A673 (cell line): ENCODE data around the gene TMEM14A. TPM values are rescaled to one million over a fixed set of nuclear protein-coding genes. Genes with fewer than 3 reads are reported as not detected.

ENCODE experiments used
- BruUV-seq: library from RNA; stranded (reverse); fragments of 400-500 nt; replicated peaks from 2 replicates; lab custom pipeline; 2021; lab: Mats Ljungman, UMichigan
- CTCF ChIA-PET: fragments of 300-600 bp; sonication (Branson Sonifier 250); formaldehyde crosslinking; loops from one replicate; lab custom pipeline; 2022; ENCODE audit warnings: antibody characterized with exemption; lab: Charles Lee
- POLR2A ChIA-PET: fragments of 300-600 bp; sonication (Branson Sonifier 250); formaldehyde crosslinking; loops from one replicate; lab custom pipeline; 2022; ENCODE audit warnings: antibody characterized with exemption; ENCODE audit not compliant: low non-redundant PET; lab: Charles Lee
- DNase-seq: peaks from one replicate; pipeline ENCODE4 v3.0.0-alpha.2; 2015; ENCODE audit warnings: low spot score
- H3K27ac ChIP-seq: fragments of 200-600 bp; sonication (generic); 2 replicates; pipeline ENCODE4 v1.5.1; 2016; ENCODE audit warnings: mixed run types, low read depth, mild to moderate bottlenecking, mixed read lengths, antibody characterized with exemption, low read length; ENCODE audit not compliant: poor library complexity, severe bottlenecking
- H3K27me3 ChIP-seq: fragments of 200-600 bp; sonication (generic); replicated peaks from 2 replicates; pipeline ENCODE4 v1.6.1; 2017; ENCODE audit warnings: mixed run types, low read depth, mild to moderate bottlenecking, mixed read lengths, antibody characterized with exemption, low read length; ENCODE audit not compliant: insufficient read depth, poor library complexity
- H3K36me3 ChIP-seq: fragments of 200-600 bp; sonication (generic); 2 replicates; pipeline ENCODE4 v1.6.1; 2016; ENCODE audit warnings: mixed run types, mild to moderate bottlenecking, mixed read lengths, antibody characterized with exemption, low read length; ENCODE audit not compliant: insufficient read depth, poor library complexity, severe bottlenecking
- H3K4me1 ChIP-seq: fragments of 200-600 bp; sonication (generic); 2 replicates; pipeline ENCODE4 v1.6.1; 2017; ENCODE audit warnings: mixed run types, mild to moderate bottlenecking, mixed read lengths, antibody characterized with exemption, low read length; ENCODE audit not compliant: insufficient read depth, poor library complexity, severe bottlenecking
- H3K4me3 ChIP-seq: fragments of 200-600 bp; sonication (generic); 2 replicates; pipeline ENCODE4 v1.5.1; 2016; ENCODE audit warnings: low read depth, mixed run types, mild to moderate bottlenecking, mixed read lengths, low read length; ENCODE audit not compliant: poor library complexity, severe bottlenecking
- H3K9me3 ChIP-seq: fragments of 200-600 bp; sonication (generic); 2 replicates; pipeline ENCODE4 v1.6.1; 2016; ENCODE audit warnings: mixed run types, low read depth, mild to moderate bottlenecking, mixed read lengths, antibody characterized with exemption, low read length; ENCODE audit not compliant: poor library complexity, severe bottlenecking
- EZH2 ChIP-seq: fragments of 200-600 bp; sonication (generic); IDR thresholded peaks from 2 replicates; pipeline ENCODE4 v1.6.1; 2017; ENCODE audit warnings: borderline replicate concordance, low read depth, mild to moderate bottlenecking, mixed read lengths, antibody characterized with exemption, low read length; ENCODE audit not compliant: poor library complexity, severe bottlenecking
- intact Hi-C: fragments of 100-400 bp; cut with micrococcal nuclease; formaldehyde crosslinking; loops from one replicate; pipeline ENCODE4 v1.10.0; 2022; ENCODE audit not compliant: unreplicated experiment
- total RNA-seq: library from RNA; stranded (reverse); gene quantifications from 2 replicates; pipeline ENCODE4 v1.2.3, GENCODE V29; 2021
- TF ChIP-seq, protein P1 (sequence below): fragments of 300-800, 200-600 bp; sonication (generic); conservative IDR thresholded peaks from 2 replicates; pipeline ENCODE4 v1.5.1; 2017; ENCODE audit warnings: low read depth, mild to moderate bottlenecking, antibody characterized with exemption, low read length, moderate library complexity, mixed read lengths

Gene TMEM14A
- total RNA-seq, 1 experiment from 2014 or later: 8.4 TPM

DNA sequence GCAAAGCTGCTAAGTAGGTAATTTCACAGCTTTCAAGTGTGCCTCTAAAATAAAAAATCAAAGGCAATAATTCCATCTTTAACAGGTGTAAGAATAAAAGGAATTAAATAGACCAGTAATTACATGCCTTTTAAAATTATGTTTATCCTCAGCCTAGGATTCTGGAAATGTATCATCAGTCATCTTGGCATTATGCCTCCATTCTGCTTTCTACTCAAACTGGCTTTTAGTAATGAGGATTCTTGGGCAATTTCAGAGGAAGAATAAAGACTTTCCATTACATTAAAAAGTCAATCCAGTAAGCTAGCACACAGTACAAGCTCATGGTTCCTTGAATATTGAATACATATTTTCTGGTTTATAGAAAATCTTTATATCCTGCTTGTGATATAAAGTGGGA, 47.6 kb downstream of the TMEM14A start:
- Histone ChIP-seq H3K27me3 (no peaks in the 10 kb centered on the region), H3K27ac (no peak overlapping the region), H3K4me1 (no peaks in the 10 kb centered on the region), H3K4me3 (no peak overlapping the region), H3K36me3 (no peaks in the 10 kb centered on the region), H3K9me3 (no peaks in the 10 kb centered on the region)
- no TSS peak for BruUV-seq
- ChIA-PET CTCF (interaction anchor here (0.5 kb wide), 1 partner anchor 185 kb away, joined by 3 read pairs; no protein-coding TSS in a partner anchor), POLR2A (no interaction called here)
- intact Hi-C loops: no loop called here
- no peak for TF ChIP-seq EZH2
- TF ChIP-seq, protein P1, sequence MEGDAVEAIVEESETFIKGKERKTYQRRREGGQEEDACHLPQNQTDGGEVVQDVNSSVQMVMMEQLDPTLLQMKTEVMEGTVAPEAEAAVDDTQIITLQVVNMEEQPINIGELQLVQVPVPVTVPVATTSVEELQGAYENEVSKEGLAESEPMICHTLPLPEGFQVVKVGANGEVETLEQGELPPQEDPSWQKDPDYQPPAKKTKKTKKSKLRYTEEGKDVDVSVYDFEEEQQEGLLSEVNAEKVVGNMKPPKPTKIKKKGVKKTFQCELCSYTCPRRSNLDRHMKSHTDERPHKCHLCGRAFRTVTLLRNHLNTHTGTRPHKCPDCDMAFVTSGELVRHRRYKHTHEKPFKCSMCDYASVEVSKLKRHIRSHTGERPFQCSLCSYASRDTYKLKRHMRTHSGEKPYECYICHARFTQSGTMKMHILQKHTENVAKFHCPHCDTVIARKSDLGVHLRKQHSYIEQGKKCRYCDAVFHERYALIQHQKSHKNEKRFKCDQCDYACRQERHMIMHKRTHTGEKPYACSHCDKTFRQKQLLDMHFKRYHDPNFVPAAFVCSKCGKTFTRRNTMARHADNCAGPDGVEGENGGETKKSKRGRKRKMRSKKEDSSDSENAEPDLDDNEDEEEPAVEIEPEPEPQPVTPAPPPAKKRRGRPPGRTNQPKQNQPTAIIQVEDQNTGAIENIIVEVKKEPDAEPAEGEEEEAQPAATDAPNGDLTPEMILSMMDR: no peak
- DNase-seq: no peak

DNA sequence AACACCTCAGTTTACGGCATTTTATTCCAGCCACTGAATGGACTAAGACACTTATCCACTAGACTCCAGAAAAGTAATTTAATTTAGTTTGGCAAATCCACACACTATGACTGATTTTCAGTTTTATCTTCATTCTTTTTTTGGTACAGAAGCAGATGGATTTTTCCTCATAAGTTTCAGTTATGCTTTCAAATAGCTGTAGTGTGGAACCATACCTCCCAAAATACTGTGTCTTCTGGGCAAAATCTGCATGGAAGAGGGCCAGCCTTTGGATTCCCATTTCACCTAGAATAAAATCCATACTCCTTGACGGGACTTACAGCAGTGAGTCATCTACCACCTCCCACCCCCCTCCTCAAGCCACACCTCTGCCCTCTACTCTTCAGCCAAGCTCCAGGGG, 49.4 kb downstream of the TMEM14A start:
- CTCF ChIA-PET: no interaction called here
- DNase-seq: no peak
- TF ChIP-seq EZH2: no peak
- TF ChIP-seq, protein P1: no peak
- no peaks in the 10 kb centered on the region for H3K36me3 ChIP-seq
- H3K27ac ChIP-seq: no peak overlapping the region
- no peaks in the 10 kb centered on the region for H3K27me3 ChIP-seq
- no peak overlapping the region for H3K4me3 ChIP-seq
- intact Hi-C loops: loop anchor here (10.0 kb wide), 1 partner anchor 764 kb away; no protein-coding TSS in a partner anchor
- no peaks in the 10 kb centered on the region for H3K4me1 ChIP-seq
- POLR2A ChIA-PET: no interaction called here
- H3K9me3 ChIP-seq: no peaks in the 10 kb centered on the region
- BruUV-seq: no TSS peak

DNA sequence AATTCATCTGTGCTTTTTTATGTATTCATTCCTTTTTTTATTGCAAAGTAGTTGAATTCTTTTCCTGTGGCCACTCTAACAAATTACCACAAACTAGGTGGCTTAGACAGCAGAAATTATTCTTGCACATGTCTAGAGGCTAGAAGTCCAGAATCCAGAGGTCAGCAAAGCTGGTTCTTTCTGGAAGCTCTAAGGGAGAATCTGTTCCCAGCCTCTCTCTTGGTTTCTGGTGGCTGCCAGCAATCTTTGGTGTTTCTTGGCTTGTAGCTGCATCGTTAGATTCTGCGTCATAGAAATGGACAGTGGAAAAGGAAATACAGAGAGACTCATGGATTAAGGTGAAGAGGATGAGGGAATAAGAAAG, 53.1 kb downstream of the TMEM14A start:
- Histone ChIP-seq H3K9me3 (no peaks in the 10 kb centered on the region), H3K27ac (no peak overlapping the region), H3K36me3 (no peaks in the 10 kb centered on the region), H3K4me3 (no peak overlapping the region), H3K27me3 (no peaks in the 10 kb centered on the region), H3K4me1 (no peaks in the 10 kb centered on the region)
- no peak for DNase-seq
- POLR2A ChIA-PET: no interaction called here
- TF ChIP-seq EZH2: no peak
- TF ChIP-seq, protein P1: no peak
- intact Hi-C loops: loop anchor here (10.0 kb wide), 1 partner anchor 761 kb away; no protein-coding TSS in a partner anchor
- no TSS peak for BruUV-seq
- CTCF ChIA-PET: interaction anchor here (0.6 kb wide), 1 partner anchor 316 kb away, joined by 7 read pairs; no protein-coding TSS in a partner anchor
